NOMO-1 treated with DMSO at 0.1 percent for 48 hours (cell line): ENCODE data around the gene FBXL16.
A peak's percentile ranks its signal among the peaks of the same experiment; 100 is the strongest.
"Not testable (repeated sequence)": the region's sequence is repeated elsewhere in the genome, so short reads cannot be mapped to it uniquely, and the experiment has no call there.

Experiments
- DNase-seq: peaks from one replicate; lab custom pipeline; 2025; ENCODE audit not compliant: unreplicated experiment; lab: John Stamatoyannopoulos, UW

FBXL16 gene

GRCh38 chr16:692356-693108 lies 13.1 kb downstream of the FBXL16 start:
- DNase-seq: no peak

- not testable (repeated sequence) for DNase-seq
Measured at GRCh38 chr16:691242-691641, 14.4 kb downstream of the FBXL16 start.

GRCh38 chr16:689175-689897 lies 16.3 kb downstream of the FBXL16 start:
- no peak for DNase-seq

GRCh38 chr16:687499-687898 lies 18.1 kb downstream of the FBXL16 start:
- no peak for DNase-seq

GRCh38 chr16:686459-687260 lies 18.9 kb downstream of the FBXL16 start:
- DNase-seq: no peak

GRCh38 chr16:685967-686366 lies 19.6 kb downstream of the FBXL16 start:
- no peak for DNase-seq

GRCh38 chr16:684961-685696 lies 20.5 kb downstream of the FBXL16 start:
- DNase-seq: no peak

GRCh38 chr16:684071-684794 lies 21.4 kb downstream of the FBXL16 start, which contains the start of gene JMJD8:
Gene JMJD8, minus strand, starts transcription at chr16:684334. Its CDS starts 15 bp downstream, at chr16:684319.
- DNase-seq: peak; percentile 88

- DNase-seq: no peak
Measured at GRCh38 chr16:683396-684070, 22.1 kb downstream of the FBXL16 start.

- DNase-seq: no peak
Measured at GRCh38 chr16:682493-683395, 22.9 kb downstream of the FBXL16 start.

- DNase-seq: no peak
Measured at GRCh38 chr16:681746-682427, 23.7 kb downstream of the FBXL16 start.

- DNase-seq: peak; percentile 34
Measured at GRCh38 chr16:680967-681745, 24.4 kb downstream of the FBXL16 start.

- no peak for DNase-seq
Measured at GRCh38 chr16:680625-680945, 25.0 kb downstream of the FBXL16 start.

- DNase-seq: peak; percentile 66
Measured at GRCh38 chr16:679814-680624, 25.6 kb downstream of the FBXL16 start, which contains the start of gene STUB1. Gene STUB1, plus strand, starts transcription at chr16:680410. Its CDS starts 116 bp downstream, at chr16:680526.

GRCh38 chr16:678858-679813 lies 26.5 kb downstream of the FBXL16 start:
- DNase-seq: peak; percentile 49
